ENCODE data around the gene UROD. TPM values are rescaled to one million over a fixed set of nuclear protein-coding genes. Genes with fewer than 3 reads are reported as not detected.

UROD gene
- total RNA-seq, 4 donors from 2014 or later, result 53.1 to 95.1 (median 62.1) TPM

DNA sequence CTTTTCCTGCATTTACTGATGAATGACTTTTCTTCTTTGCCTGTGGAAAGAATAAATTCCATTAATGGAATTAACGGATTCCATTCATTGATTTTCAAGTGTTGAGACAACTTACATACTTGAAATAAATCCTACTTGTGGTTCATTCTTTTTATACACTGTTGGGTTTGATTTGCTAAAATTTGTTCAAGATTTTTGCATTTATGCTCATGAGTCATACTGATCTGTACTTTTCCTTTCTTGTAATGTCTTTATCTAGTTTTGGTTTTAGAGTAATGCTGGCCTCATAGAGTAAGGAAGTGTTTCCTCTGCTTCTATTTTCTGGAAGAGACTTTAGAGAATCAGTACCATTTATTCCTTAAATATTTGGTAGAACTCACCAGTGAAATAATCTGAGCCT lies 14.4 kb downstream of the UROD start:
- no peak for TF ChIP-seq POLR2A (IDR thresholded peaks at IDR 0.05)
- TF ChIP-seq EP300 (IDR thresholded peaks at IDR 0.05), result no peak
- TF ChIP-seq, protein P1, sequence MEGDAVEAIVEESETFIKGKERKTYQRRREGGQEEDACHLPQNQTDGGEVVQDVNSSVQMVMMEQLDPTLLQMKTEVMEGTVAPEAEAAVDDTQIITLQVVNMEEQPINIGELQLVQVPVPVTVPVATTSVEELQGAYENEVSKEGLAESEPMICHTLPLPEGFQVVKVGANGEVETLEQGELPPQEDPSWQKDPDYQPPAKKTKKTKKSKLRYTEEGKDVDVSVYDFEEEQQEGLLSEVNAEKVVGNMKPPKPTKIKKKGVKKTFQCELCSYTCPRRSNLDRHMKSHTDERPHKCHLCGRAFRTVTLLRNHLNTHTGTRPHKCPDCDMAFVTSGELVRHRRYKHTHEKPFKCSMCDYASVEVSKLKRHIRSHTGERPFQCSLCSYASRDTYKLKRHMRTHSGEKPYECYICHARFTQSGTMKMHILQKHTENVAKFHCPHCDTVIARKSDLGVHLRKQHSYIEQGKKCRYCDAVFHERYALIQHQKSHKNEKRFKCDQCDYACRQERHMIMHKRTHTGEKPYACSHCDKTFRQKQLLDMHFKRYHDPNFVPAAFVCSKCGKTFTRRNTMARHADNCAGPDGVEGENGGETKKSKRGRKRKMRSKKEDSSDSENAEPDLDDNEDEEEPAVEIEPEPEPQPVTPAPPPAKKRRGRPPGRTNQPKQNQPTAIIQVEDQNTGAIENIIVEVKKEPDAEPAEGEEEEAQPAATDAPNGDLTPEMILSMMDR (IDR thresholded peaks at IDR 0.05), result no peak
- Histone ChIP-seq H3K36me3 (no peaks in the 10 kb centered on the region), H3K9me3 (no peaks in the 10 kb centered on the region), H3K4me1 (no peaks in the 10 kb centered on the region), H3K27me3 (no peaks in the 10 kb centered on the region), H3K4me3 (no peak overlapping the region), H3K27ac (no peak overlapping the region)
- DNase-seq (ENCODE audit: low spot score in 2 of 2), result no peak
- WGBS, 2 donors, result 48 to 55% methylated on average over 1 of the region's 1 CpG

DNA sequence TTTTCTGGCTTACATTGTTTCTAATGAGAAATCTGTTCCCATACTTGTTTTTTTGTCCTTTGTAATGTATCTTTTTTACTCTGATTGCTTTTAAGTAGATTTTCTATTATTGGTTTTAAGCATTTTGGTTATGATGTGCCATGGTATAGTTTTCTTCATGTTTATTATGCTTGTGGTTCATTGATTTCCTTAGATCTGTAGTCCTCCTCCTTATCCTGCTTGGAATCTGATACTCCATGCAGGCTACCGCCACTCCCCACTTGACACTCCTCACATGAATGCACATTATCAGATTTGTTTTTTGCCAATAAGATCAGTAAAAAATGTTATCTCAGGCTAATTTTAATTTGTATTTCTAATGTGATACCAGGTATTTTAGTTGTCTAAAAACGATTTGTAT lies 20.8 kb downstream of the UROD start:
- DNase-seq (ENCODE audit: low spot score in 2 of 2), result no peak

DNA sequence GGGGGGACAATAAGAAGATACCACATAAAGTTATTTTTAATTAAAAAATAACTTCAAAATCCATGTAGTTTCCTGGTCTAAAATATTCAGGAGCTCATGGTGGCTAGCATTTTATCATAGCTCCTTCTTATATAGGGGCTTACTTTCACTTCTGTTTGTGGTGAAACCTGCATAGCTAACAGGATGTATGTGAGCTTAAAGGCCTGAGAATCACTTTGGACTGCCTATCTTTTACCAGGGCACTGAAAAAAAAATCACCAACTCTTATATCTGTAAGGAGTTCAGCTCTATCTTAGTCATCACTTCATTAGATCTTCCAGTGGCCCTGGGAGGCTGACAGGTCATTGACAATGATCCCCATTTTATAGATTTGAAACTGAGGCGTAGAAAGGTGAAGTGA lies 21.3 kb downstream of the UROD start:
- H3K27ac ChIP-seq, result no peak overlapping the region
- no peak for DNase-seq (ENCODE audit: low spot score in 2 of 2)
- no peaks in the 10 kb centered on the region for H3K9me3 ChIP-seq
- WGBS, 2 donors, result 96 to 97% methylated on average over 1 of the region's 1 CpG
- H3K4me1 ChIP-seq, result no peaks in the 10 kb centered on the region
- TF ChIP-seq EP300 (IDR thresholded peaks at IDR 0.05) (no peak), POLR2A (IDR thresholded peaks at IDR 0.05) (no peak)
- TF ChIP-seq, protein P1 (IDR thresholded peaks at IDR 0.05), result no peak
- H3K4me3 ChIP-seq, result no peak overlapping the region
- no peaks in the 10 kb centered on the region for H3K27me3 ChIP-seq
- H3K36me3 ChIP-seq, result peaks cover 0 to 25% (median 0%) of the 10 kb centered on the region in 3 donors

More for the DNA sequence above, 20.8 kb downstream of the UROD start:
- H3K36me3 ChIP-seq, result peaks cover 0 to 25% (median 0%) of the 10 kb centered on the region in 3 donors
- 84 to 88% methylated on average over 2 of the region's 2 CpGs for WGBS, 2 donors
- H3K27me3 ChIP-seq, result no peaks in the 10 kb centered on the region
- H3K4me3 ChIP-seq, result no peak overlapping the region
- H3K9me3 ChIP-seq, result no peaks in the 10 kb centered on the region
- H3K27ac ChIP-seq, result no peak overlapping the region
- no peak for TF ChIP-seq EP300 (IDR thresholded peaks at IDR 0.05)
- TF ChIP-seq, protein P1 (IDR thresholded peaks at IDR 0.05), result no peak
- TF ChIP-seq POLR2A (IDR thresholded peaks at IDR 0.05), result no peak
- no peaks in the 10 kb centered on the region for H3K4me1 ChIP-seq

DNA sequence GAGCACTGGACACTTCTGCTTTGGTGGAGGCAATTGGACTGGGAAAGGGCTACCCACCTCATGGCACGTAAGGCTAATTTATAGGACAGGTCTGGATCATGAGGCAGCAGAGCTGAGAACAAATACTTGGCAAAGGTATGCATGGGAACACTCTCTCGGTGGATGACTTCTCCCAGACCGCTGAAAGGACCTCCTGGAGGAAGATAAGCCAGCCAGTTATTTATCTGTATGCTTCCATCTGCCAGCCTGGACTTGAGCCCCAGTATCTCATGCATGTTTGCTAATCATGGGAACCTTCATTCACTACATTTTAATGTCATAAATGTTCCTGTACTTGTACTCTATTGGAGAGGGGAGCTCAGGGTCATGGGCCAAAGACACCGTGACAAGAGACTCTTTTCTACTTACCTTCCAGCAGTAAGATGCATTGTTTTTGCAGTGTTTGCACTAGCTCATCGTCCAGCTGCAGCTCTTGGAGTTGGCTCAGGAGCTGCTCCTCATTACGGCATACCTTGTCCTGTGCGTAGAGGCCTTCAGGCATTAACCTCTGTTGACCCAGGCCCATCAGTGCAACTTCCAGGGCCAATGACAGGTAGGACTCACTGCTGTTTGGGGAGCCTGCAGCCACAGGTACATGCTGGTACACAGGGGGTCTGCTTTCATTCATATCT lies 23.7 kb downstream of the UROD start:
- Histone ChIP-seq H3K4me3 (no peak overlapping the region), H3K4me1 (no peaks in the 10 kb centered on the region), H3K27ac (no peak overlapping the region), H3K27me3 (no peaks in the 10 kb centered on the region), H3K9me3 (no peaks in the 10 kb centered on the region), H3K36me3 (peaks cover 0 to 34% (median 0%) of the 10 kb centered on the region in 3 donors)
- WGBS, 2 donors, result 88 to 93% methylated on average over 7 of the region's 7 CpGs
- DNase-seq (ENCODE audit: low spot score in 2 of 2), result no peak
- TF ChIP-seq POLR2A (IDR thresholded peaks at IDR 0.05) (no peak), EP300 (IDR thresholded peaks at IDR 0.05) (no peak)
- TF ChIP-seq, protein P1 (IDR thresholded peaks at IDR 0.05), result no peak

DNA sequence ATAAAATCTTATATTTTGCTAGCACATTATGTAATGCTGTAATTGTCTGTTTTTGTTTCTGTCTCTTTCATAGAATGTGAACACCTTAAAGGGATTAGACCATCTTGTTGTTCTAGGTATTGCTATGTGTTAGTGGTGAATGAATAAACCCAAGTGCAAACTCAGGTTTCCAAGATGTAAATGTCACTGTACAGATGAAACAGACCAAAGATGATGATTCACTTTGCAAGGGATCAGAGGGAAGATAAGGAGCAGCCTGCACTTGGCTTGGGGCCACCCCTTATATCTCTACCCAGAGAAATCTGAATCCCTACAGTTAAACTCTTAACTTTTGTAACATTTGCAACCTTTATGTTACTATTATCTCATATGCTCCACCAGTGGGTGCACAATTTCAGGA lies 25.4 kb downstream of the UROD start:
- DNase-seq (ENCODE audit: low spot score in 2 of 2), result no peak
- peaks cover 0 to 34% (median 0%) of the 10 kb centered on the region in 3 donors for H3K36me3 ChIP-seq

More for the DNA sequence above, 25.4 kb downstream of the UROD start:
- TF ChIP-seq, protein P1 (IDR thresholded peaks at IDR 0.05), result no peak
- TF ChIP-seq POLR2A (IDR thresholded peaks at IDR 0.05) (no peak), EP300 (IDR thresholded peaks at IDR 0.05) (no peak)
- H3K4me1 ChIP-seq, result no peaks in the 10 kb centered on the region
- H3K4me3 ChIP-seq, result no peak overlapping the region
- no peaks in the 10 kb centered on the region for H3K9me3 ChIP-seq
- H3K27me3 ChIP-seq, result no peaks in the 10 kb centered on the region
- H3K27ac ChIP-seq, result no peak overlapping the region

Measured in tibial nerve (tissue), 4 donors.